ENCODE results near the gene ADCYAP1R1. TPM values are rescaled to one million over a fixed set of nuclear protein-coding genes. Genes with fewer than 3 reads are reported as not detected.

Gene ADCYAP1R1
- total and polyA plus RNA-seq, 2 of the 8 experiments (the other 6 are each of a cell fraction or from before 2014, with no cell fraction given) = 14.4 to 14.6 TPM

- no peak for TF ChIP-seq SIRT6 (IDR thresholded peaks at IDR 0.05; ENCODE audit: low read length)
- TF ChIP-seq POU5F1 (IDR thresholded peaks at IDR 0.05; ENCODE audit: low read depth, low read length) = no peak
- no peak for TF ChIP-seq CBX5 (IDR thresholded peaks at IDR 0.05; ENCODE audit: low read depth, low read length)
- TF ChIP-seq YY1 (IDR thresholded peaks at IDR 0.05; ENCODE audit: low read depth, low read length) = peak; percentile 81
Measured at GRCh38 chr7:31122649-31123058, 70.5 kb downstream of the ADCYAP1R1 start (continued).
